Activated CD4-positive, alpha-beta memory T cell treated with anti-CD3 and anti-CD28 coated beads, Interleukin-2, amount 10 ng/mL, durations not matched to agents 7 days and 5 days (primary cell): ENCODE results near the gene MMP3. TPM values are rescaled to one million over a fixed set of nuclear protein-coding genes. Genes with fewer than 3 reads are reported as not detected.

Experiments used
- CTCF ChIA-PET: fragments of 350-600 bp; sonication (Branson Sonifier 250); formaldehyde crosslinking; loops from one replicate; lab custom pipeline; 2021; ENCODE audit warnings: antibody characterized with exemption, inconsistent platforms; lab: Charles Lee
- POLR2A ChIA-PET: fragments of 350-600 bp; sonication (Branson Sonifier 250); formaldehyde crosslinking; loops from one replicate; lab custom pipeline; 2021; ENCODE audit warnings: antibody characterized with exemption; lab: Charles Lee
- DNase-seq: peaks from one replicate; pipeline ENCODE4 v3.0.0-alpha.2; 2020
- H3K27ac Mint-ChIP-seq: one replicate; pipeline ENCODE4 v1.8.0; 2021; ENCODE audit warnings: mild to moderate bottlenecking, mixed read lengths
- H3K27me3 Mint-ChIP-seq: one replicate; pipeline ENCODE4 v1.8.0; 2021; ENCODE audit warnings: mixed read lengths
- H3K36me3 Mint-ChIP-seq: one replicate; pipeline ENCODE4 v1.8.0; 2021; ENCODE audit warnings: low read depth, mixed read lengths
- H3K4me1 Mint-ChIP-seq: one replicate; pipeline ENCODE4 v1.8.0; 2021; ENCODE audit warnings: mixed read lengths
- H3K4me3 Mint-ChIP-seq: one replicate; pipeline ENCODE4 v1.8.0; 2021; ENCODE audit warnings: mild to moderate bottlenecking, mixed read lengths
- H3K9me3 Mint-ChIP-seq: one replicate; pipeline ENCODE4 v1.8.0; 2021; ENCODE audit warnings: mixed read lengths
- total RNA-seq, 2 experiments: library from RNA; stranded (reverse); gene quantifications; one replicate each; pipeline ENCODE4 v1.2.3, GENCODE V29; 2021

The MMP3 gene
- total RNA-seq, 2 experiments from 2014 or later, result not detected

- POLR2A ChIA-PET, result no interaction called here
- no peak for DNase-seq
- Mint-ChIP-seq H3K27me3 (peaks cover 19% of the 10 kb centered on the region), H3K27ac (no peak overlapping the region), H3K9me3 (no peaks in the 10 kb centered on the region), H3K4me3 (no peak overlapping the region), H3K4me1 (no peaks in the 10 kb centered on the region), H3K36me3 (no peaks in the 10 kb centered on the region)
- CTCF ChIA-PET, result no interaction called here
These were observed 13.2 kb downstream of the MMP3 start for GRCh38 chr11:102830001-102830727.

- H3K4me3 Mint-ChIP-seq, result no peak overlapping the region
- ChIA-PET CTCF (no interaction called here), POLR2A (no interaction called here)
- no peaks in the 10 kb centered on the region for H3K4me1 Mint-ChIP-seq
- H3K36me3 Mint-ChIP-seq, result no peaks in the 10 kb centered on the region
- H3K9me3 Mint-ChIP-seq, result no peaks in the 10 kb centered on the region
- DNase-seq, result no peak
- H3K27me3 Mint-ChIP-seq, result peaks cover 19% of the 10 kb centered on the region
- no peak overlapping the region for H3K27ac Mint-ChIP-seq
These were observed 14.0 kb downstream of the MMP3 start for GRCh38 chr11:102829316-102830000.

GRCh38 chr11:102824556-102824955, 18.9 kb downstream of the MMP3 start:
- H3K27ac Mint-ChIP-seq, result no peak overlapping the region
- peaks cover under 1% of the 10 kb centered on the region for H3K27me3 Mint-ChIP-seq
- H3K36me3 Mint-ChIP-seq, result no peaks in the 10 kb centered on the region
- no peaks in the 10 kb centered on the region for H3K4me1 Mint-ChIP-seq
- CTCF ChIA-PET, result no interaction called here
- POLR2A ChIA-PET, result no interaction called here
- no peaks in the 10 kb centered on the region for H3K9me3 Mint-ChIP-seq
- DNase-seq, result no peak
- no peak overlapping the region for H3K4me3 Mint-ChIP-seq

- H3K27me3 Mint-ChIP-seq, result peaks cover 2% of the 10 kb centered on the region
- no peak overlapping the region for H3K27ac Mint-ChIP-seq
- H3K4me3 Mint-ChIP-seq, result no peak overlapping the region
- ChIA-PET POLR2A (no interaction called here), CTCF (no interaction called here)
- DNase-seq, result no peak
- no peaks in the 10 kb centered on the region for H3K4me1 Mint-ChIP-seq
- H3K36me3 Mint-ChIP-seq, result no peaks in the 10 kb centered on the region
- H3K9me3 Mint-ChIP-seq, result no peaks in the 10 kb centered on the region
These were observed 23.9 kb downstream of the MMP3 start for GRCh38 chr11:102819491-102819890.

GRCh38 chr11:102813484-102813883, 29.9 kb downstream of the MMP3 start:
- ChIA-PET POLR2A (no interaction called here), CTCF (no interaction called here)
- Mint-ChIP-seq H3K36me3 (no peaks in the 10 kb centered on the region), H3K9me3 (no peaks in the 10 kb centered on the region), H3K27ac (no peak overlapping the region), H3K4me1 (no peaks in the 10 kb centered on the region), H3K4me3 (no peak overlapping the region), H3K27me3 (peaks cover 7% of the 10 kb centered on the region)
- no peak for DNase-seq

GRCh38 chr11:102812188-102812587, 31.2 kb downstream of the MMP3 start:
- no peak for DNase-seq
- Mint-ChIP-seq H3K36me3 (no peaks in the 10 kb centered on the region), H3K4me1 (no peaks in the 10 kb centered on the region), H3K27ac (no peak overlapping the region), H3K9me3 (no peaks in the 10 kb centered on the region), H3K27me3 (peaks cover 5% of the 10 kb centered on the region), H3K4me3 (no peak overlapping the region)
- ChIA-PET CTCF (no interaction called here), POLR2A (no interaction called here)

GRCh38 chr11:102810950-102811660, 32.3 kb downstream of the MMP3 start:
- no peaks in the 10 kb centered on the region for H3K4me1 Mint-ChIP-seq
- ChIA-PET POLR2A (no interaction called here), CTCF (no interaction called here)
- no peak for DNase-seq
- no peaks in the 10 kb centered on the region for H3K9me3 Mint-ChIP-seq
- H3K36me3 Mint-ChIP-seq, result no peaks in the 10 kb centered on the region
- H3K27me3 Mint-ChIP-seq, result peaks cover 5% of the 10 kb centered on the region
- no peak overlapping the region for H3K4me3 Mint-ChIP-seq
- H3K27ac Mint-ChIP-seq, result no peak overlapping the region

GRCh38 chr11:102809971-102810370, 33.4 kb downstream of the MMP3 start:
- ChIA-PET CTCF (interaction anchor here (0.8 kb wide), 1 partner anchor 26 kb away, joined by 3 read pairs; no protein-coding TSS in a partner anchor), POLR2A (no interaction called here)
- Mint-ChIP-seq H3K27ac (no peak overlapping the region), H3K4me1 (no peaks in the 10 kb centered on the region), H3K9me3 (no peaks in the 10 kb centered on the region), H3K36me3 (no peaks in the 10 kb centered on the region), H3K4me3 (no peak overlapping the region), H3K27me3 (peaks cover 5% of the 10 kb centered on the region)
- DNase-seq, result no peak

GRCh38 chr11:102807921-102808320, 35.5 kb downstream of the MMP3 start:
- DNase-seq, result no peak
- Mint-ChIP-seq H3K4me1 (no peaks in the 10 kb centered on the region), H3K36me3 (no peaks in the 10 kb centered on the region), H3K4me3 (no peak overlapping the region), H3K27me3 (peaks cover 9% of the 10 kb centered on the region), H3K27ac (no peak overlapping the region), H3K9me3 (no peaks in the 10 kb centered on the region)
- ChIA-PET CTCF (no interaction called here), POLR2A (no interaction called here)

GRCh38 chr11:102806296-102806695, 37.1 kb downstream of the MMP3 start:
- CTCF ChIA-PET, result no interaction called here
- POLR2A ChIA-PET, result no interaction called here

GRCh38 chr11:102802341-102802740, 41.1 kb downstream of the MMP3 start:
- H3K27ac Mint-ChIP-seq, result no peak overlapping the region
- H3K4me3 Mint-ChIP-seq, result no peak overlapping the region
- DNase-seq, result no peak
- H3K27me3 Mint-ChIP-seq, result peaks cover 4% of the 10 kb centered on the region
- ChIA-PET POLR2A (no interaction called here), CTCF (no interaction called here)
- no peaks in the 10 kb centered on the region for H3K4me1 Mint-ChIP-seq
- H3K9me3 Mint-ChIP-seq, result no peaks in the 10 kb centered on the region
- H3K36me3 Mint-ChIP-seq, result no peaks in the 10 kb centered on the region

More at GRCh38 chr11:102806296-102806695, 37.1 kb downstream of the MMP3 start:
- H3K9me3 Mint-ChIP-seq, result no peaks in the 10 kb centered on the region
- no peaks in the 10 kb centered on the region for H3K36me3 Mint-ChIP-seq
- peaks cover 8% of the 10 kb centered on the region for H3K27me3 Mint-ChIP-seq
- no peaks in the 10 kb centered on the region for H3K4me1 Mint-ChIP-seq
- DNase-seq, result no peak
- no peak overlapping the region for H3K27ac Mint-ChIP-seq
- H3K4me3 Mint-ChIP-seq, result no peak overlapping the region

- Mint-ChIP-seq H3K4me3 (no peak overlapping the region), H3K9me3 (no peaks in the 10 kb centered on the region), H3K27me3 (peaks cover 4% of the 10 kb centered on the region), H3K36me3 (no peaks in the 10 kb centered on the region), H3K4me1 (no peaks in the 10 kb centered on the region), H3K27ac (no peak overlapping the region)
- POLR2A ChIA-PET, result no interaction called here
- CTCF ChIA-PET, result no interaction called here
- DNase-seq, result no peak
These were observed 42.6 kb downstream of the MMP3 start for GRCh38 chr11:102800767-102801166.

GRCh38 chr11:102799681-102800340, 43.6 kb downstream of the MMP3 start:
- H3K27ac Mint-ChIP-seq, result no peak overlapping the region
- peaks cover 3% of the 10 kb centered on the region for H3K27me3 Mint-ChIP-seq
- no peak for DNase-seq
- H3K36me3 Mint-ChIP-seq, result no peaks in the 10 kb centered on the region
- ChIA-PET CTCF (no interaction called here), POLR2A (no interaction called here)
- H3K4me1 Mint-ChIP-seq, result no peaks in the 10 kb centered on the region
- no peak overlapping the region for H3K4me3 Mint-ChIP-seq
- no peaks in the 10 kb centered on the region for H3K9me3 Mint-ChIP-seq
